Measurements from ENCODE around the gene VPS13C.

- TF ChIP-seq, protein P1, sequence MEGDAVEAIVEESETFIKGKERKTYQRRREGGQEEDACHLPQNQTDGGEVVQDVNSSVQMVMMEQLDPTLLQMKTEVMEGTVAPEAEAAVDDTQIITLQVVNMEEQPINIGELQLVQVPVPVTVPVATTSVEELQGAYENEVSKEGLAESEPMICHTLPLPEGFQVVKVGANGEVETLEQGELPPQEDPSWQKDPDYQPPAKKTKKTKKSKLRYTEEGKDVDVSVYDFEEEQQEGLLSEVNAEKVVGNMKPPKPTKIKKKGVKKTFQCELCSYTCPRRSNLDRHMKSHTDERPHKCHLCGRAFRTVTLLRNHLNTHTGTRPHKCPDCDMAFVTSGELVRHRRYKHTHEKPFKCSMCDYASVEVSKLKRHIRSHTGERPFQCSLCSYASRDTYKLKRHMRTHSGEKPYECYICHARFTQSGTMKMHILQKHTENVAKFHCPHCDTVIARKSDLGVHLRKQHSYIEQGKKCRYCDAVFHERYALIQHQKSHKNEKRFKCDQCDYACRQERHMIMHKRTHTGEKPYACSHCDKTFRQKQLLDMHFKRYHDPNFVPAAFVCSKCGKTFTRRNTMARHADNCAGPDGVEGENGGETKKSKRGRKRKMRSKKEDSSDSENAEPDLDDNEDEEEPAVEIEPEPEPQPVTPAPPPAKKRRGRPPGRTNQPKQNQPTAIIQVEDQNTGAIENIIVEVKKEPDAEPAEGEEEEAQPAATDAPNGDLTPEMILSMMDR (IDR thresholded peaks at IDR 0.05), result no peak
- TF ChIP-seq SIN3A (IDR thresholded peaks at IDR 0.05; ENCODE audit: borderline replicate concordance, insufficient read depth, low read depth, low read length) (no peak), POLR2AphosphoS5 (IDR thresholded peaks at IDR 0.05; ENCODE audit: low read depth, low read length) (no peak)
These were observed 44.6 kb upstream of the VPS13C start for GRCh38 chr15:62104846-62105245.
